ENCODE data around the gene RNF135. TPM values are rescaled to one million over a fixed set of nuclear protein-coding genes. Genes with fewer than 3 reads are reported as not detected.

Gene RNF135
- 22.3 to 26.7 TPM (median 24.3 TPM) in 5 replicates for total RNA-seq (2022; extraction: Qiagen RNA extraction; ENCODE audit: low read depth)

GRCh38 chr17:30970831-30971567 lies at the start of gene RNF135:
TSS of gene RNF135 (plus strand) at chr17:30971039. CDS start at chr17:30971074, 35 bp downstream.

GRCh38 chr17:30921544-30922196 lies 49.2 kb upstream of the RNF135 start, which contains the start of gene ADAP2:
TSS of gene ADAP2 (plus strand) at chr17:30921945. CDS start at chr17:30922015, 70 bp downstream.

Other genes with a start within 250 kb of the RNF135 start
- 13.1 to 17.8 TPM (median 15.2 TPM) in 5 replicates for gene CRLF3, start 146.3 kb upstream of the RNF135 start, total RNA-seq (2022; extraction: Qiagen RNA extraction; ENCODE audit: low read depth)
- 2.7 to 5.3 TPM (median 4.6 TPM) in 5 replicates for gene ATAD5, start 139.1 kb upstream of the RNF135 start, total RNA-seq (2022; extraction: Qiagen RNA extraction; ENCODE audit: low read depth)
- 17.1 to 34.0 TPM (median 20.9 TPM) in 5 replicates for gene TEFM, start 64.8 kb upstream of the RNF135 start, total RNA-seq (2022; extraction: Qiagen RNA extraction; ENCODE audit: low read depth)
- gene ADAP2, start 49.1 kb upstream of the RNF135 start, total RNA-seq (2022; extraction: Qiagen RNA extraction; ENCODE audit: low read depth) = 2.2 to 4.4 TPM (median 3.1 TPM) in 5 replicates
- 14.0 to 22.1 TPM (median 19.5 TPM) in 5 replicates for gene NF1, start 123.9 kb downstream of the RNF135 start, total RNA-seq (2022; extraction: Qiagen RNA extraction; ENCODE audit: low read depth)